OCI-LY1 (cell line): ENCODE measurements around the gene BHLHE23.

Experiments used
- H2AFZ ChIP-seq: fragments of 200-600 bp; sonication (generic), shearing (Covaris generic); 2 replicates; pipeline ENCODE4 v1.6.0; 2014; ENCODE audit warnings: antibody characterized with exemption, mild to moderate bottlenecking, low read length
- H3F3A ChIP-seq: fragments of 200-600 bp; sonication (generic), shearing (Covaris generic); 2 replicates; pipeline ENCODE4 v1.6.0; 2014; ENCODE audit warnings: mild to moderate bottlenecking, antibody characterized with exemption, low read length, moderate library complexity; ENCODE audit not compliant: insufficient read depth
- H3K27ac ChIP-seq: fragments of 200-600 bp; sonication (generic); 2 replicates; pipeline ENCODE4 v1.5.1; 2014; ENCODE audit warnings: low read length, mixed run types, mild to moderate bottlenecking, low read depth; ENCODE audit not compliant: poor library complexity, severe bottlenecking
- H3K27me3 ChIP-seq: fragments of 200-600 bp; sonication (generic); 2 replicates; pipeline ENCODE4 v1.6.0; 2014; ENCODE audit warnings: antibody characterized with exemption, mild to moderate bottlenecking, low read length, moderate library complexity; ENCODE audit not compliant: insufficient read depth
- H3K36me3 ChIP-seq: fragments of 200-600 bp; sonication (generic); 2 replicates; pipeline ENCODE4 v1.6.1; 2014; ENCODE audit warnings: mild to moderate bottlenecking, antibody characterized with exemption, low read length, moderate library complexity, mixed read lengths; ENCODE audit not compliant: insufficient read depth
- H3K4me1 ChIP-seq: fragments of 200-600 bp; sonication (generic); 2 replicates; pipeline ENCODE4 v1.5.1; 2014; ENCODE audit warnings: mild to moderate bottlenecking, low read length, moderate library complexity; ENCODE audit not compliant: insufficient read depth, severe bottlenecking
- H3K4me2 ChIP-seq: fragments of 200-600 bp; sonication (generic), shearing (Covaris generic); 2 replicates; pipeline ENCODE4 v1.6.1; 2014; ENCODE audit warnings: low read length
- H3K4me3 ChIP-seq: fragments of 200-600 bp; sonication (generic); 2 replicates; pipeline ENCODE4 v1.5.1; 2014; ENCODE audit warnings: low read length, low read depth, mild to moderate bottlenecking, mixed read lengths; ENCODE audit not compliant: poor library complexity, severe bottlenecking
- H3K79me2 ChIP-seq: fragments of 200-600 bp; shearing (Covaris generic); 2 replicates; pipeline ENCODE4 v1.6.1; 2016; ENCODE audit warnings: mixed run types, low read length, mixed read lengths; ENCODE audit not compliant: insufficient read depth
- H3K9ac ChIP-seq: fragments of 200-600 bp; sonication (generic), shearing (Covaris generic); 2 replicates; pipeline ENCODE4 v1.6.1; 2014; ENCODE audit warnings: mild to moderate bottlenecking, low read length, mixed read lengths
- H3K9me2 ChIP-seq: fragments of 200-600 bp; sonication (generic), shearing (Covaris generic); 2 replicates; pipeline ENCODE4 v1.6.1; 2014; ENCODE audit warnings: low read depth, mild to moderate bottlenecking, low read length, mixed read lengths
- H3K9me3 ChIP-seq: fragments of 200-600 bp; shearing (Covaris generic); 2 replicates; pipeline ENCODE4 v1.6.1; 2014; ENCODE audit warnings: low read length, mixed read lengths
- H4K20me1 ChIP-seq: fragments of 200-600 bp; sonication (generic), shearing (Covaris generic); 2 replicates; pipeline ENCODE4 v1.6.0; 2016; ENCODE audit warnings: mild to moderate bottlenecking, low read length; ENCODE audit not compliant: insufficient read depth
- CTCF ChIP-seq: fragments of 200-600 bp; sonication (generic), shearing (Covaris generic); IDR thresholded peaks from 2 replicates; pipeline ENCODE4 v1.5.1; 2017; ENCODE audit warnings: mild to moderate bottlenecking, antibody characterized with exemption, low read length, moderate library complexity, mixed read lengths
- EZH2 ChIP-seq: fragments of 200-600 bp; sonication (generic), shearing (Covaris generic); IDR thresholded peaks from 2 replicates; pipeline ENCODE4 v1.8.0; 2017; ENCODE audit warnings: borderline replicate concordance, mixed run types, mild to moderate bottlenecking, antibody characterized with exemption, low read length, moderate library complexity, mixed read lengths

The BHLHE23 gene

GRCh38 chr20:63011798-63012197, 5.0 kb upstream of the BHLHE23 start:
- Histone ChIP-seq H3K79me2 (no peaks in the 10 kb centered on the region), H3K4me2 (no peak overlapping the region), H3K9me3 (peaks cover 21% of the 10 kb centered on the region), H3K27ac (no peak overlapping the region), H3K9me2 (no peaks in the 10 kb centered on the region), H3F3A (no peaks in the 10 kb centered on the region), H3K9ac (no peak overlapping the region), H4K20me1 (no peaks in the 10 kb centered on the region), H2AFZ (no peak overlapping the region), H3K27me3 (peaks cover 29% of the 10 kb centered on the region; the same call in 1 of the 2 replicates), H3K4me1 (peaks cover 21% of the 10 kb centered on the region), H3K36me3 (peaks cover 3% of the 10 kb centered on the region; the same call in 1 of the 2 replicates), H3K4me3 (no peak overlapping the region)
- TF ChIP-seq CTCF, result no peak
- no peak for TF ChIP-seq EZH2

DNA sequence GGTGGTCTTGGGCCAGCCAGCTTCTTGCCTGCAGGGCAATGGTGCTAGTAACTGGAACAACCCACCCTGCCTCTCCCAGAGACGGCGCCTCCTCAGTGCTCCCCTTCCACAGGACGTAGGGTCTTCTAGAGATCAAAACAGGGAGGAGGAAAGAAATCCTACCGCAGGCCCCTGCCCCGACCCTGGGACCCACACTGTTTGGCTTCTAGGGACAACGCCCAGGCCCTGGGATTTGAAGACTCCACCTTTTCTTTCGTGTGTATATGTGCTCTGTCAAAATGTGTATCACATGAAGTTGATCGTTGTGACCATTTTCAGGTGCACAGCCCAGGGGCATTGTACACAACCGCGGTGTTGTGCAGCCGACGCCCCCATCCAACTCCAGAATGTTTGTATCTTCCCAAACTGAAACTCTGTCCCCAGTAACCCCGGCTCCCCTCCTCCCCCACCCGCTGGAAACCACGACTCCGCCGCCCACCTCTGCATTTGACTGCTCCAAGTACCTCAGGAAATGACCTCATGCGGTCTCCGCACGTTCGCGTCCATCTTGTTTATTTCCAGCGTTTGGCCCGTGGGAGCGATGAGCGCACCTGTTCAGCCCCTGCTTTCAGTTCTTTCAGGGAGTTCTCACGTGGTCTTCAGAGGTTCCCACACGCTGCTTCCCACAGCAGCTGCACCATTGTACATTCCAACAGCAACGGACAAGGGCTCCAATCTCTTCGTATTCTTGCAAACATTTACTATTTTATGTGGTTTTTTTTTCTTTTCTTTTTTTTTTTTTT, 3.4 kb upstream of the BHLHE23 start:
- H3K27ac ChIP-seq, result no peak overlapping the region
- no peaks in the 10 kb centered on the region for H4K20me1 ChIP-seq
- H3F3A ChIP-seq, result no peaks in the 10 kb centered on the region
- peak overlapping the region; percentile 56 for H3K4me2 ChIP-seq
- TF ChIP-seq CTCF, result no peak
- no peak for TF ChIP-seq EZH2
- H3K9me3 ChIP-seq, result peaks cover 21% of the 10 kb centered on the region
- H3K36me3 ChIP-seq, result peaks cover 3% of the 10 kb centered on the region; the same call in 1 of the 2 replicates
- H3K9ac ChIP-seq, result no peak overlapping the region
- H3K27me3 ChIP-seq, result peaks cover 29% of the 10 kb centered on the region; the same call in 1 of the 2 replicates
- H2AFZ ChIP-seq, result no peak overlapping the region
- H3K4me3 ChIP-seq, result peak overlapping the region; percentile 26
- no peaks in the 10 kb centered on the region for H3K9me2 ChIP-seq
- no peaks in the 10 kb centered on the region for H3K79me2 ChIP-seq
- H3K4me1 ChIP-seq, result peaks cover 21% of the 10 kb centered on the region

DNA sequence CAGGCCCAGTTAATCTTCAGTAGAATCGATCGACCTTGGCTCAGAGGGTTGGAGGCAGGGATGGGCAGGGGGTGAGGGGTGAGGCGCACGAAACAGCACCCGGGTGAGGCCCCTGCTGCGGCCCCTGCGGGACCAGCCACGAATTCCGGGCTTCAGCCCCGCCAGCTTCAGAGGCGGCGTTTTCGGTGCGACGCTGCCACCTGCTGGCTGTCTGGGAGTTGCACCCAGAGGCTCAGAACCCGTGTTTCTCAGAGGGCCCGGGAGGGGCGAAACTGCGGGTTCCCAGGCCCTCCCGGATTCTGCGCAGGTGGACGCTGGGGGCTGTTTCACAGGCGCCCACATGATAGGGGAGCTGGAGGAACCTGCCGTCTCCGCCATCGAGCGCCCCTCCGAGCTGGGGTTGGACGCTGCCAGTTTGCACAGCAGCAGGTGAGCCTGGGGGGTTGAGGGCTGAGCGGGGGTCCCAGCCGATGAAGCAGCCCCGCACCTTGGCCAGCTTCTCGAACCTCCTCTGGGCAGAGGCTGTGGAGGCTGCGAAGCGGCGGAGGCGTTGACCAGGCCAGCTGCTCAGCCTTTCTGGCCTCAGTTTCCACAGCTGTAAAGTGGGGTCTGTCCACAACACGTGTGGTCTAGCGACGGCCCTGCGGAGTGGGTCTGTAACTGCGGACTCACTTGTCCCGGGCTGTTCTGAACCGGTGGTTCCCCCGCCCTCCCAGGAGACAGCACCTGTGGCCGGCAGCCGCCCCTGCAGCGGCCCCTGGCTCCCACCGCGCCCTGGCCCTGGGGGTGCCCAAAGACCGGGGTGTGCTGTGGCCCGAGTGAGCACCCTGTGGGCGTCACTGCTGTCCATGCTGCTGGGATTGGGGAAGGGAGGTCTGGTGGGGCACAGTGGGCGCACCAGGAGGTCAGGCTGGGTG, 2.5 kb upstream of the BHLHE23 start:
- H3K4me1 ChIP-seq, result peaks cover 21% of the 10 kb centered on the region

More for the DNA sequence above, 2.5 kb upstream of the BHLHE23 start:
- no peak overlapping the region for H2AFZ ChIP-seq
- no peaks in the 10 kb centered on the region for H3K79me2 ChIP-seq
- peak overlapping the region; percentile 20 for H3K4me3 ChIP-seq
- no peaks in the 10 kb centered on the region for H4K20me1 ChIP-seq
- H3K9me2 ChIP-seq, result no peaks in the 10 kb centered on the region
- peaks cover 3% of the 10 kb centered on the region; the same call in 1 of the 2 replicates for H3K36me3 ChIP-seq
- H3K4me2 ChIP-seq, result peak overlapping the region; percentile 56
- no peak for TF ChIP-seq EZH2
- TF ChIP-seq CTCF, result peak; percentile 83
- H3K27ac ChIP-seq, result no peak overlapping the region
- H3K9me3 ChIP-seq, result peaks cover 21% of the 10 kb centered on the region
- H3F3A ChIP-seq, result no peaks in the 10 kb centered on the region
- no peak overlapping the region for H3K9ac ChIP-seq
- peaks cover 29% of the 10 kb centered on the region; the same call in 1 of the 2 replicates for H3K27me3 ChIP-seq
